ENCODE measurements around the gene AWAT2.

AWAT2 gene

GRCh38 chrX:70026112-70026850 is 23.5 kb downstream of the AWAT2 start:
- H4K20me1 ChIP-seq (ENCODE audit: low read depth, low read length), result no peaks in the 10 kb centered on the region
- no peak overlapping the region for H3K4me2 ChIP-seq (ENCODE audit: low read depth, low read length, poor library complexity, severe bottlenecking)
- no peak overlapping the region for H3K4me3 ChIP-seq (ENCODE audit: insufficient read depth, low read length, poor library complexity, severe bottlenecking)
- TF ChIP-seq EZH2phosphoT487 (conservative IDR thresholded peaks at IDR 0.05; ENCODE audit: low read length), result no peak
- no peak for TF ChIP-seq CTCF (IDR thresholded peaks at IDR 0.05; ENCODE audit: insufficient read depth, low read length, poor library complexity, severe bottlenecking)
- H3K9ac ChIP-seq (ENCODE audit: low read length), result no peak overlapping the region
- H2AFZ ChIP-seq (ENCODE audit: low read depth, low read length, severe bottlenecking), result no peak overlapping the region
- no peaks in the 10 kb centered on the region for H3K36me3 ChIP-seq (ENCODE audit: low read length)
- H3K79me2 ChIP-seq (ENCODE audit: insufficient read depth, low read length), result no peaks in the 10 kb centered on the region
- no peaks in the 10 kb centered on the region for H3K27me3 ChIP-seq (ENCODE audit: low read length)
- H3K27ac ChIP-seq (ENCODE audit: low read depth, low read length), result no peak overlapping the region
- H3F3A ChIP-seq (ENCODE audit: insufficient read depth), result no peaks in the 10 kb centered on the region
- H3K9me2 ChIP-seq (replicated peaks; ENCODE audit: insufficient read depth, low read length), result no peaks in the 10 kb centered on the region
- H3K9me3 ChIP-seq (ENCODE audit: insufficient read depth, low read length), result no peaks in the 10 kb centered on the region

DNA sequence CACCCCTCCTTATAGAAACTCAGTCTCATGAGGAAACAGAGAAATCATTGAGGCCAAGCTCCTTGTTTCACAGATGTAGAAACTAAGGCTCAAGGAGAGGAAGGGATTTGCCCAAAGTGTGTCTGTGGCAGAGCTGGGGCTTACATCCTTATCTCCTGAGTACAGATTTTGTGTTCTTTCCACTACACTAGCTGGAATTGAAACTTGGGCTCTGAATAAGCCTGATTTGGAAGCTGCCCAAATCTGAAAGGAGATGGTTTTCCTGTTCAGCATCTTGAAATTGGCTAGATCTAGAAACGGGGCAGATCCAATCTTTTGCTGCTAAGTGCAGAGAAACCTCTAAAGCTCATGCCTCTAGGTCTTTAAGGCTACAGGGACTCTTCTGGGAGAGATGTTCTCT is 24.3 kb downstream of the AWAT2 start:
- no peaks in the 10 kb centered on the region for H3F3A ChIP-seq (ENCODE audit: insufficient read depth)
- H3K79me2 ChIP-seq (ENCODE audit: insufficient read depth, low read length), result no peaks in the 10 kb centered on the region
- H3K27me3 ChIP-seq (ENCODE audit: low read length), result no peaks in the 10 kb centered on the region
- no peak overlapping the region for H2AFZ ChIP-seq (ENCODE audit: low read depth, low read length, severe bottlenecking)
- no peak overlapping the region for H3K4me3 ChIP-seq (ENCODE audit: insufficient read depth, low read length, poor library complexity, severe bottlenecking)
- H3K9me3 ChIP-seq (ENCODE audit: insufficient read depth, low read length), result no peaks in the 10 kb centered on the region
- H3K9me2 ChIP-seq (replicated peaks; ENCODE audit: insufficient read depth, low read length), result no peaks in the 10 kb centered on the region
- TF ChIP-seq CTCF (IDR thresholded peaks at IDR 0.05; ENCODE audit: insufficient read depth, low read length, poor library complexity, severe bottlenecking) (no peak), EZH2phosphoT487 (conservative IDR thresholded peaks at IDR 0.05; ENCODE audit: low read length) (no peak)
- no peak overlapping the region for H3K4me2 ChIP-seq (ENCODE audit: low read depth, low read length, poor library complexity, severe bottlenecking)
- no peaks in the 10 kb centered on the region for H4K20me1 ChIP-seq (ENCODE audit: low read depth, low read length)
- H3K9ac ChIP-seq (ENCODE audit: low read length), result no peak overlapping the region
- no peak overlapping the region for H3K27ac ChIP-seq (ENCODE audit: low read depth, low read length)
- no peaks in the 10 kb centered on the region for H3K36me3 ChIP-seq (ENCODE audit: low read length)

GRCh38 chrX:70022616-70023015 is 27.1 kb downstream of the AWAT2 start:
- Histone ChIP-seq H3K27me3 (ENCODE audit: low read length) (no peaks in the 10 kb centered on the region), H3K79me2 (ENCODE audit: insufficient read depth, low read length) (no peaks in the 10 kb centered on the region), H3K4me3 (ENCODE audit: insufficient read depth, low read length, poor library complexity, severe bottlenecking) (no peak overlapping the region), H3K9me3 (ENCODE audit: insufficient read depth, low read length) (no peaks in the 10 kb centered on the region), H3K9me2 (replicated peaks; ENCODE audit: insufficient read depth, low read length) (no peaks in the 10 kb centered on the region), H3K9ac (ENCODE audit: low read length) (no peak overlapping the region), H3F3A (ENCODE audit: insufficient read depth) (no peaks in the 10 kb centered on the region), H3K4me2 (ENCODE audit: low read depth, low read length, poor library complexity, severe bottlenecking) (no peak overlapping the region), H3K27ac (ENCODE audit: low read depth, low read length) (no peak overlapping the region), H2AFZ (ENCODE audit: low read depth, low read length, severe bottlenecking) (no peak overlapping the region), H4K20me1 (ENCODE audit: low read depth, low read length) (no peaks in the 10 kb centered on the region), H3K36me3 (ENCODE audit: low read length) (no peaks in the 10 kb centered on the region)
- TF ChIP-seq EZH2phosphoT487 (conservative IDR thresholded peaks at IDR 0.05; ENCODE audit: low read length) (no peak), CTCF (IDR thresholded peaks at IDR 0.05; ENCODE audit: insufficient read depth, low read length, poor library complexity, severe bottlenecking) (no peak)
